Mammary epithelial cell (primary cell): ENCODE data around the gene PIEZO2.

Experiments used
- CTCF ChIP-seq, 2 donors: IDR thresholded peaks in 1 of 2; conservative IDR thresholded peaks in 1 of 2; 2 replicates each; pipeline ENCODE4 v1.5.1; 2011 to 2012; ENCODE audit warnings: inconsistent platforms in 2 of 2, low read length in 2 of 2, mild to moderate bottlenecking in 2 of 2, control low read depth in 1 of 2, low read depth in 1 of 2; ENCODE audit not compliant: insufficient read depth in 1 of 2; ENCODE audit errors: extremely low read depth in 1 of 2
- EZH2 ChIP-seq: IDR thresholded peaks from 2 replicates; pipeline ENCODE4 v1.6.1; 2012; ENCODE audit warnings: low read length, inconsistent platforms, borderline replicate concordance

GRCh38 chr18:10791169-10791831 is 358.1 kb downstream of the PIEZO2 start:
- TF ChIP-seq EZH2 (no peak), CTCF (conservative IDR thresholded peaks at IDR 0.05 in 1 of 2, IDR thresholded peaks at IDR 0.05 in 1 of 2; ENCODE audit: extremely low read depth in 1 of 2, insufficient read depth in 1 of 2, low read depth in 1 of 2, low read length in 2 of 2) (no peak)
